BJ (cell line): ENCODE measurements around the gene TMEM63C. TPM values are rescaled to one million over a fixed set of nuclear protein-coding genes. Genes with fewer than 3 reads are reported as not detected.

Experiments used
- CTCF ChIA-PET: fragments of 350-600 bp; formaldehyde crosslinking; extraction: SDS; loops from one replicate; lab custom pipeline; 2021; ENCODE audit warnings: antibody characterized with exemption, inconsistent platforms; lab: Yijun Ruan, JAX
- POLR2A ChIA-PET: fragments of 300-600 bp; sonication (Branson Sonifier 250); formaldehyde crosslinking; extraction: SDS; loops from one replicate; lab custom pipeline; 2021; ENCODE audit warnings: antibody characterized with exemption; lab: Charles Lee
- DNase-seq: peaks from one replicate; pipeline ENCODE4 v3.0.0-alpha.2; 2011; ENCODE audit warnings: low read depth
- H3K27me3 ChIP-seq: 2 replicates; pipeline ENCODE4 v1.6.0; 2011; ENCODE audit warnings: low read length; ENCODE audit not compliant: control insufficient read depth, insufficient read depth
- H3K36me3 ChIP-seq: 2 replicates; pipeline ENCODE4 v1.5.1; 2011; ENCODE audit warnings: low read length; ENCODE audit not compliant: control insufficient read depth, insufficient read depth
- H3K4me3 ChIP-seq: 2 replicates; pipeline ENCODE4 v1.5.1; 2011; ENCODE audit warnings: low read depth, mild to moderate bottlenecking, control low read depth, low read length
- CTCF ChIP-seq: IDR thresholded peaks from 2 replicates; pipeline ENCODE4 v1.5.1; 2011; ENCODE audit warnings: low read depth, mild to moderate bottlenecking, control low read depth, inconsistent platforms, low read length, moderate library complexity; ENCODE audit not compliant: insufficient read depth
- polyA plus RNA-seq: library from polyadenylated mRNA; depleted of rRNA; stranded (reverse); fragments of >200 nt; gene quantifications from 2 replicates; pipeline ENCODE4 v1.2.3, GENCODE V29; 2011

Gene TMEM63C
- polyA plus RNA-seq, 1 experiment = not detected

GRCh38 chr14:77220246-77221017, 38.8 kb downstream of the TMEM63C start:
- Histone ChIP-seq H3K4me3 (no peak overlapping the region), H3K27me3 (peaks cover 6% of the 10 kb centered on the region; the same call in 1 of the 2 replicates), H3K36me3 (no peaks in the 10 kb centered on the region)
- POLR2A ChIA-PET = no interaction called here
- DNase-seq = no peak
- CTCF ChIA-PET = no interaction called here
- TF ChIP-seq CTCF = no peak

GRCh38 chr14:77221241-77221871, 39.8 kb downstream of the TMEM63C start:
- ChIA-PET CTCF (no interaction called here), POLR2A (no interaction called here)
- Histone ChIP-seq H3K27me3 (peaks cover 6% of the 10 kb centered on the region; the same call in 1 of the 2 replicates), H3K4me3 (no peak overlapping the region), H3K36me3 (no peaks in the 10 kb centered on the region)
- TF ChIP-seq CTCF = no peak
- DNase-seq = no peak

- CTCF ChIA-PET = interaction anchor here (1.9 kb wide), 1 partner anchor 10 kb away, joined by 9 read pairs; no protein-coding TSS in a partner anchor
These were observed 41.1 kb downstream of the TMEM63C start for GRCh38 chr14:77222546-77223225.

GRCh38 chr14:77224212-77224611, 42.6 kb downstream of the TMEM63C start:
- ChIA-PET POLR2A (no interaction called here), CTCF (interaction anchor here (1.9 kb wide), 1 partner anchor 11 kb away, joined by 9 read pairs; no protein-coding TSS in a partner anchor)
- no peak for DNase-seq
- TF ChIP-seq CTCF = no peak
- no peaks in the 10 kb centered on the region; the same call in 1 of the 2 replicates for H3K27me3 ChIP-seq
- no peaks in the 10 kb centered on the region for H3K36me3 ChIP-seq
- H3K4me3 ChIP-seq = no peak overlapping the region

More at GRCh38 chr14:77222546-77223225, 41.1 kb downstream of the TMEM63C start:
- no peak for DNase-seq
- Histone ChIP-seq H3K4me3 (no peak overlapping the region), H3K36me3 (no peaks in the 10 kb centered on the region), H3K27me3 (peaks cover 4% of the 10 kb centered on the region; the same call in 1 of the 2 replicates)
- TF ChIP-seq CTCF = no peak
- POLR2A ChIA-PET = no interaction called here

GRCh38 chr14:77225254-77225653, 43.7 kb downstream of the TMEM63C start:
- Histone ChIP-seq H3K36me3 (no peaks in the 10 kb centered on the region), H3K27me3 (no peaks in the 10 kb centered on the region), H3K4me3 (no peak overlapping the region)
- POLR2A ChIA-PET = no interaction called here
- CTCF ChIA-PET = no interaction called here
- DNase-seq = no peak
- no peak for TF ChIP-seq CTCF
